ENCODE results near the gene CACNA2D1. TPM values are rescaled to one million over a fixed set of nuclear protein-coding genes. Genes with fewer than 3 reads are reported as not detected.

Gene CACNA2D1
- total and polyA plus RNA-seq, 9 of the 15 experiments (the other 6 are each of a cell fraction or from before 2014, with no cell fraction given), result 0.49 TPM; not detected in 8

DNA sequence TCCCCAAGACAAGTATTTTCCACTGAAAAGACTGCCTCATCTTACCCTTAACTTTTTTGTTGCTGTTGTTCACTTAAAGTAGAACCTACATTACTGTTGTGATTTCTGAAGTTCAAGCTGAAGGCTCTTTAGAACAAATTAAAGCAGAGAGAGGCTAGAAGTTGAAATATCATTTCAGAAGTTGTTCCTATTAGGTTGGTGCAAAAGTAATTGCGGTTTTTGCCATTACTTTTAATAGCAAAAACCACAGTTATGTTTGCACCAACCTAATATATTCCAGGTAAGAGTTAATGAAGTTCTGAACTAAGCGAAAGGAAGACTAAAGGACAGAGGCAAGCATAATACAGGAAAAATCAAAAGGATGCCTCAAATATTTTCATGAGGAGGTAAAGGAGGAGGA, 153.7 kb downstream of the CACNA2D1 start:
- ATAC-seq, result no peak
- Histone ChIP-seq H3K27ac (ENCODE audit: extremely low read depth, low read depth, low read length) (no peak overlapping the region), H3K79me2 (ENCODE audit: control insufficient read depth, insufficient read depth, low read length) (no peaks in the 10 kb centered on the region), H3K9me1 (ENCODE audit: control insufficient read depth, insufficient read depth, low read length) (no peaks in the 10 kb centered on the region), H2AFZ (ENCODE audit: low read depth, low read length) (no peak overlapping the region), H3K36me3 (ENCODE audit: control insufficient read depth, insufficient read depth, low read length) (no peaks in the 10 kb centered on the region), H4K20me1 (replicated peaks; ENCODE audit: control insufficient read depth, insufficient read depth, low read length) (no peaks in the 10 kb centered on the region), H3K4me1 (replicated peaks in 1 of 2; ENCODE audit: control insufficient read depth in 2 of 2, insufficient read depth in 2 of 2, low read length in 2 of 2) (no peaks in the 10 kb centered on the region), H3K9me3 (replicated peaks; ENCODE audit: control insufficient read depth, insufficient read depth, low read depth, low read length) (no peaks in the 10 kb centered on the region; the same call in 1 of the 2 replicates), H3K4me3 (no peak overlapping the region), H3K9ac (ENCODE audit: insufficient read depth in 1 of 2, low read depth in 2 of 2, low read length in 2 of 2) (no peak overlapping the region), H3K27me3 (ENCODE audit: control insufficient read depth in 2 of 2, insufficient read depth in 2 of 2, low read length in 2 of 2) (no peaks in the 10 kb centered on the region), H3K4me2 (ENCODE audit: insufficient read depth, low read length) (no peak overlapping the region)
- CTCF ChIA-PET (ENCODE audit: low intra/inter-chr PET ratio), result no interaction called here
- in situ Hi-C loops (cut with MboI) (no loop called here), intact Hi-C loops (cut with micrococcal nuclease) (no loop called here)
- POLR2A ChIA-PET, result no interaction called here
- no peak for FAIRE-seq
- TF ChIP-seq BRF1 (IDR thresholded peaks at IDR 0.05; ENCODE audit: borderline replicate concordance, extremely low read depth, insufficient read length), result no peak
- TF ChIP-seq PTTG1 (tag; IDR thresholded peaks at IDR 0.05; ENCODE audit: low read depth), result no peak
- no peak for TF ChIP-seq EP300 (IDR thresholded peaks at IDR 0.05; ENCODE audit: low read length)
- TF ChIP-seq ZNF174 (CRISPR knock-in tag; IDR thresholded peaks at IDR 0.05), result no peak
- no peak for TF ChIP-seq ZNF133 (CRISPR knock-in tag; IDR thresholded peaks at IDR 0.05)
- TF ChIP-seq ZBTB40 (IDR thresholded peaks at IDR 0.05), result 0 out of 2 replicates have a peak, but pooled peaks have one; percentile 39
- TF ChIP-seq ZBTB40 (CRISPR knock-in tag; IDR thresholded peaks at IDR 0.05), result no peak
- TF ChIP-seq ZNF280A (IDR thresholded peaks at IDR 0.05; ENCODE audit: low read depth, partially characterized antibody), result no peak
- no peak for TF ChIP-seq NCOA1 (IDR thresholded peaks at IDR 0.05; ENCODE audit: low read depth)
- no peak for DNase-seq (ENCODE audit: extremely low read depth in 1 of 4, low spot score in 3 of 4)
- no TSS peak for BruUV-seq (replicated peaks)
- 0% methylated on average over 2 of the region's 2 CpGs for WGBS (ENCODE audit: insufficient coverage, low coverage, missing lambda C conversion rate)

Data from K562 (cell line).